ENCODE data around the gene DCST2. TPM values are rescaled to one million over a fixed set of nuclear protein-coding genes. Genes with fewer than 3 reads are reported as not detected.

The DCST2 gene
- total RNA-seq, 1 donor from 2014 or later, result 0.64 TPM

DNA sequence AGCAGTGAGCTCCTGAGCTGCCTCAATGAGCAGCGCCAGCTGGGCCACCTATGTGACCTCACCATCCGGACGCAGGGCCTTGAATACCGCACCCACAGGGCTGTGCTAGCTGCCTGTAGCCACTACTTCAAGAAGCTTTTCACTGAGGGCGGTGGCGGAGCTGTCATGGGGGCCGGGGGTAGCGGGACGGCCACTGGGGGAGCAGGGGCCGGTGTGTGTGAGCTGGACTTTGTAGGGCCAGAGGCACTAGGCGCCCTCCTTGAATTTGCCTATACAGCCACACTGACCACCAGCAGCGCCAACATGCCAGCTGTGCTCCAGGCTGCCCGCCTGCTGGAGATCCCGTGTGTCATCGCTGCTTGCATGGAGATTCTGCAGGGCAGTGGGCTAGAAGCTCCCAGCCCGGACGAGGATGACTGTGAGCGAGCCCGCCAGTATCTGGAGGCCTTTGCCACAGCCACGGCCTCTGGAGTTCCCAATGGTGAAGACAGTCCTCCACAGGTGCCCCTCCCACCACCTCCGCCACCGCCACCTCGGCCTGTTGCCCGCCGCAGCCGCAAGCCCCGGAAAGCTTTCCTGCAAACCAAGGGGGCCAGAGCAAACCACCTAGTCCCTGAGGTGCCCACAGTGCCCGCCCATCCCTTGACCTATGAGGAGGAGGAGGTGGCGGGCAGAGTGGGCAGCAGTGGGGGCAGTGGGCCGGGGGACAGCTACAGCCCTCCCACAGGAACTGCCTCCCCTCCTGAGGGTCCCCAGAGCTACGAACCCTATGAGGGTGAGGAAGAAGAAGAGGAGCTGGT lies 18.7 kb downstream of the DCST2 start:
- DNase-seq, result no peak
- TF ChIP-seq, protein P1, sequence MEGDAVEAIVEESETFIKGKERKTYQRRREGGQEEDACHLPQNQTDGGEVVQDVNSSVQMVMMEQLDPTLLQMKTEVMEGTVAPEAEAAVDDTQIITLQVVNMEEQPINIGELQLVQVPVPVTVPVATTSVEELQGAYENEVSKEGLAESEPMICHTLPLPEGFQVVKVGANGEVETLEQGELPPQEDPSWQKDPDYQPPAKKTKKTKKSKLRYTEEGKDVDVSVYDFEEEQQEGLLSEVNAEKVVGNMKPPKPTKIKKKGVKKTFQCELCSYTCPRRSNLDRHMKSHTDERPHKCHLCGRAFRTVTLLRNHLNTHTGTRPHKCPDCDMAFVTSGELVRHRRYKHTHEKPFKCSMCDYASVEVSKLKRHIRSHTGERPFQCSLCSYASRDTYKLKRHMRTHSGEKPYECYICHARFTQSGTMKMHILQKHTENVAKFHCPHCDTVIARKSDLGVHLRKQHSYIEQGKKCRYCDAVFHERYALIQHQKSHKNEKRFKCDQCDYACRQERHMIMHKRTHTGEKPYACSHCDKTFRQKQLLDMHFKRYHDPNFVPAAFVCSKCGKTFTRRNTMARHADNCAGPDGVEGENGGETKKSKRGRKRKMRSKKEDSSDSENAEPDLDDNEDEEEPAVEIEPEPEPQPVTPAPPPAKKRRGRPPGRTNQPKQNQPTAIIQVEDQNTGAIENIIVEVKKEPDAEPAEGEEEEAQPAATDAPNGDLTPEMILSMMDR (IDR thresholded peaks at IDR 0.05; ENCODE audit: partially characterized antibody, unreplicated experiment), result no peak
- Mint-ChIP-seq H3K4me1 (ENCODE audit: low read depth, unreplicated experiment) (peaks cover 16% of the 10 kb centered on the region), H3K27me3 (ENCODE audit: unreplicated experiment) (peaks cover 6% of the 10 kb centered on the region), H3K36me3 (ENCODE audit: unreplicated experiment) (no peaks in the 10 kb centered on the region), H3K4me3 (ENCODE audit: unreplicated experiment) (no peak overlapping the region), H3K27ac (ENCODE audit: unreplicated experiment) (no peak overlapping the region), H3K9me3 (ENCODE audit: unreplicated experiment) (peaks cover 9% of the 10 kb centered on the region)

DNA sequence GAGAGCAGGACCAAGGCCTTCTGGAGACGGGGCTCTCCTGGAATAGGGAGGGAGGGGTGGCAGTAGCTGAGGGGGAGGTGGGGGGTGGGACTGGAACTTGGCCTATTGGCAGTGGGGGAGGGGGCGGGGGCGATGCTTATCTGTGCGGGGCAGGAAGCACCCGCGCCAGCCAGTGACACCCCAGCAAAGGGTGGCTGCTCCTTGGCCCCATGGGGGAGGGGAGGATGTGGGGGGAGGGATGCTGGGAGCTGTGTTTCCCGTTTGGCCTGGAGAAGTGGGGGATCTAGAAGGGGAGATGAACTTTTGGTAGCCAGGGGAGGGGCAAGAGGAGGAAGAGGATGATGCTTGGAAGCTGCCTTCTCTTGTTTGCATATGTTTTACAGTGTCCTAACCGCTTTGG lies 19.9 kb downstream of the DCST2 start:
- DNase-seq, result no peak
- H3K4me1 Mint-ChIP-seq (ENCODE audit: low read depth, unreplicated experiment), result peaks cover 3% of the 10 kb centered on the region
- peaks cover 3% of the 10 kb centered on the region for H3K9me3 Mint-ChIP-seq (ENCODE audit: unreplicated experiment)
- H3K27ac Mint-ChIP-seq (ENCODE audit: unreplicated experiment), result no peak overlapping the region
- TF ChIP-seq, protein P1 (IDR thresholded peaks at IDR 0.05; ENCODE audit: partially characterized antibody, unreplicated experiment), result no peak
- H3K4me3 Mint-ChIP-seq (ENCODE audit: unreplicated experiment), result no peak overlapping the region
- H3K27me3 Mint-ChIP-seq (ENCODE audit: unreplicated experiment), result no peaks in the 10 kb centered on the region
- no peaks in the 10 kb centered on the region for H3K36me3 Mint-ChIP-seq (ENCODE audit: unreplicated experiment)

DNA sequence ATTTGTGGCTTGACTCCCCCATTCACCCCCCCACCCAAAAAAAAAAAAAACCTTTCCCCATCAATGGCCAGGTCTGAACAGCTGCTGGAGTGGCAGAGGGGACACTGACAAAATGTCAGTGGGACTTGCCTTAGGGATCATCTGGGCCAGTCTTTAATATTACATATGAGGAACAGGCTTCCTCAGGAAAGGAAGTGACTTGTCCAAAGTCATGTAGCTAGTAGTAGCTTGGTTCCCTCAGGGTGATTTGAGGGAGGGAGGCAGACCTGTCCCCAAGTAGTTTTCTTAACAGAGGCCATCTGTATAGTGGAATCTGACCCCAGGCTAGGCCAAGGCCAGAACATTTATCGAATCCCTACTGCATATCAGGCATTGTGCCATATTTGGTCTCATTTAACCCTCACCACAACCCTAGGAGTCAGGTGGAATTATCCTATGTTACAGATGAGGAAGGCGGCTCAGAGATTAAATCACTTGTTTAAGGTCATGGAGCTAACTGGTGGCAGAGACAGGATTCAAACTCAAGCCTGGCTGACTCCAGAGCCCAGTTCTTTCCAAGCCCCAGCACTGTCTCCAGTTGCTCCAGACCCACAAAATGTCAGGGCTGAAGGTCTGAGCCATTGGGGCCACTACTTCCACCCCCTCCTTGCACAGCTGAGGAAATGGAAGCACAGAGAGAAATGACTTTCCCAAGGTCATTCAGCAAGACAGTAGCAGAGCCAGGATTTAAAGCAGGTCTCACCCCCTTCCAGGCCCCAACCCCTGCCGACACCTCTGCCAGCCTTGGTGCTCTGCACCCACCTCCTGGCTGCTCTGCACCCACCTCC lies 20.6 kb downstream of the DCST2 start:
- peak overlapping the region; percentile 15 for H3K4me3 Mint-ChIP-seq (ENCODE audit: unreplicated experiment)
- no peak for DNase-seq
- TF ChIP-seq, protein P1 (IDR thresholded peaks at IDR 0.05; ENCODE audit: partially characterized antibody, unreplicated experiment), result no peak
- H3K27me3 Mint-ChIP-seq (ENCODE audit: unreplicated experiment), result no peaks in the 10 kb centered on the region
- H3K36me3 Mint-ChIP-seq (ENCODE audit: unreplicated experiment), result no peaks in the 10 kb centered on the region
- H3K9me3 Mint-ChIP-seq (ENCODE audit: unreplicated experiment), result peaks cover 2% of the 10 kb centered on the region
- H3K27ac Mint-ChIP-seq (ENCODE audit: unreplicated experiment), result no peak overlapping the region
- H3K4me1 Mint-ChIP-seq (ENCODE audit: low read depth, unreplicated experiment), result peaks cover 1% of the 10 kb centered on the region

DNA sequence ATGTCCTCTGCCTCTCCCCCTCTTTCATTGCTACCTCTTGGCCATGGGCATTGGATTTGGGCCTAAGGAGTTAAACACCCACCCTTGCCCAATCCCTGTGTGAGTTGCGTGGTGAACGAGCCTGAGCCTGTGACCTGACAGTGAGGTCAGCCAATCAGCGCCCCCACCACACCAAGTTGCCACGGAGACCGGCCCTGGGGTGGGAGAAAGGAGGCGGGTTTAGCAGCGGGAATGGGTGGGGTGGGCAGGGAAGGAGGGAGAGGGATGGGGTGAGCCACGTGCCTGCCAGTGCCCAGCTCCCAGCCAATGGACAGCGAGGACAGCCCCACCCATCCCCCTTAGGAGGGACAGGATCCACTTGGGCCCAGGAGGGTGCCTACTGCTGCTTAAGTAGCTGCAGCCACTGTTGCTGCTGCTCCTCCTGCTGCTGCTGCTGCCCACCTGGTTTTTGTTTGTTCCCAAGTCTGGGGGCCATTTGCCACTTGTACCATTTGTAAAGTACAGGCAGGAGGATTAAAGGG lies 21.5 kb downstream of the DCST2 start:
- Mint-ChIP-seq H3K4me3 (ENCODE audit: unreplicated experiment) (no peak overlapping the region), H3K4me1 (ENCODE audit: low read depth, unreplicated experiment) (peaks cover 1% of the 10 kb centered on the region), H3K9me3 (ENCODE audit: unreplicated experiment) (peaks cover 1% of the 10 kb centered on the region), H3K36me3 (ENCODE audit: unreplicated experiment) (no peaks in the 10 kb centered on the region), H3K27me3 (ENCODE audit: unreplicated experiment) (no peaks in the 10 kb centered on the region), H3K27ac (ENCODE audit: unreplicated experiment) (no peak overlapping the region)
- TF ChIP-seq, protein P1 (IDR thresholded peaks at IDR 0.05; ENCODE audit: partially characterized antibody, unreplicated experiment), result no peak
- DNase-seq, result peak; percentile 78

Measured in glutamatergic neuron (in vitro differentiated cells).